Measurements from ENCODE around the gene SLCO2B1.

- TF ChIP-seq CTCF (IDR thresholded peaks at IDR 0.05) (no peak), POLR2A (IDR thresholded peaks at IDR 0.05) (no peak)
Measured at GRCh38 chr11:75193271-75193670, 42.4 kb downstream of the SLCO2B1 start.

All from tibial nerve (tissue), 3 donors.